Lung (tissue), 12 donors: ENCODE measurements around the gene DDAH2. TPM values are rescaled to one million over a fixed set of nuclear protein-coding genes. Genes with fewer than 3 reads are reported as not detected.

Experiments used
- ATAC-seq: fragments of 200-7000 bp; cut with Tn5 transposase; one replicate; pipeline ENCODE4 v1.9.1; 2020; ENCODE audit warnings: moderate number of reproducible peaks; ENCODE audit not compliant: insufficient read depth, low FRiP score
- DNase-seq, 3 donors: peaks; one replicate each; pipeline ENCODE4 v3.0.0-alpha.2; 2013 to 2017
- H3K27ac ChIP-seq, 2 donors: one replicate each; pipeline ENCODE4 v1.5.1; 2013; ENCODE audit warnings: mild to moderate bottlenecking in 2 of 2, moderate library complexity in 2 of 2, control low read depth in 1 of 2, inconsistent platforms in 1 of 2, low read depth in 1 of 2, low read length in 1 of 2
- H3K27me3 ChIP-seq, 3 donors: one replicate each; pipeline ENCODE4 v1.5.1; 2013; ENCODE audit warnings: low read length in 2 of 3; ENCODE audit not compliant: control insufficient read depth in 3 of 3, insufficient read depth in 3 of 3
- H3K36me3 ChIP-seq, 4 donors: one replicate each; pipeline ENCODE4 v1.5.1; 2013; ENCODE audit warnings: low read length in 4 of 4, mild to moderate bottlenecking in 1 of 4, moderate library complexity in 1 of 4; ENCODE audit not compliant: control insufficient read depth in 4 of 4, insufficient read depth in 4 of 4
- H3K4me1 ChIP-seq, 5 donors: one replicate each; pipeline ENCODE4 v1.5.1; 2013; ENCODE audit warnings: low read length in 5 of 5, mild to moderate bottlenecking in 2 of 5, moderate library complexity in 1 of 5; ENCODE audit not compliant: control insufficient read depth in 5 of 5, insufficient read depth in 5 of 5
- H3K4me3 ChIP-seq: one replicate; pipeline ENCODE4 v1.5.1; 2013; ENCODE audit warnings: mild to moderate bottlenecking, control low read depth, moderate library complexity
- H3K9ac ChIP-seq, 2 donors: one replicate each; pipeline ENCODE4 v1.5.1; 2013; ENCODE audit warnings: low read length in 2 of 2, control low read depth in 1 of 2; ENCODE audit not compliant: insufficient read depth in 1 of 2
- H3K9me3 ChIP-seq, 4 donors: one replicate each; pipeline ENCODE4 v1.5.1; 2013; ENCODE audit warnings: low read length in 3 of 4, mild to moderate bottlenecking in 1 of 4, moderate library complexity in 1 of 4; ENCODE audit not compliant: control insufficient read depth in 4 of 4, insufficient read depth in 3 of 4
- CTCF ChIP-seq: IDR thresholded peaks from 2 replicates; pipeline ENCODE4 v1.5.1; 2012; ENCODE audit warnings: mild to moderate bottlenecking; ENCODE audit errors: control extremely low read depth, extremely low read depth
- WGBS, 2 donors: extraction: QIAGEN DNeasy Blood & Tissue Kit; methylation state at CpG; one replicate each; pipeline ENCODE4 v1.1.7; 2013; 5-methylcytosine and 5-hydroxymethylcytosine counted together
- polyA plus RNA-seq, 2 donors: library from polyadenylated mRNA; stranded (reverse); fragments of 200-250 nt; gene quantifications; one replicate each; pipeline ENCODE4 v1.2.1, GENCODE V29; 2013
- total RNA-seq, 2 donors: library from RNA; depleted of rRNA in 1 of 2; stranded (reverse); fragments of >200 nt in 1 of 2; gene quantifications; one replicate each; pipeline ENCODE4 v1.2.1, GENCODE V29; 2014 to 2021
- donor health status: control.
- donor health status: control.
- donor health status: Bipolar disorder and iron deficiency.
- donor health status: healthy.
- donor health status: DM: yes; HTN: yes; CAD: no.

The DDAH2 gene
- total and polyA plus RNA-seq, 4 donors, result 60.3 to 130 (median 91.3) TPM

- peak; percentile 9 for TF ChIP-seq CTCF
- H3K27me3 ChIP-seq, result no peaks in the 10 kb centered on the region
- no peaks in the 10 kb centered on the region for H3K9me3 ChIP-seq
- peaks cover 0 to 12% (median 6%) of the 10 kb centered on the region in 4 donors for H3K36me3 ChIP-seq
- H3K27ac ChIP-seq, result peak within 1 kb of the TSS; percentile 97 to 98
- peaks cover 6 to 14% (median 10%) of the 10 kb centered on the region in 5 donors for H3K4me1 ChIP-seq
- ATAC-seq, result peak; percentile 98
- DNase-seq, result peak; percentile 99 to 100 (median 99)
- peak within 1 kb of the TSS; percentile 69 for H3K4me3 ChIP-seq
- 1% methylated on average over 54 of the region's 54 CpGs for WGBS, 2 donors
- peak within 1 kb of the TSS; percentile 88 to 99 for H3K9ac ChIP-seq
Observed at GRCh38 chr6:31702819-31703716, 26.0 kb downstream of the DDAH2 start, which contains the start of gene ABHD16A. TSS of gene ABHD16A (minus strand) at chr6:31703324. CDS start at chr6:31703281, 43 bp downstream.

- 1% methylated on average over 10 of the region's 10 CpGs for WGBS, 2 donors
- ATAC-seq, result no peak
Observed at GRCh38 chr6:31702405-31702818, 26.7 kb downstream of the DDAH2 start.

GRCh38 chr6:31701666-31702404, 27.3 kb downstream of the DDAH2 start:
- no peak for TF ChIP-seq CTCF
- peak overlapping the region; percentile 88 to 99 for H3K9ac ChIP-seq
- H3K36me3 ChIP-seq, result peaks cover 0 to 14% (median 9%) of the 10 kb centered on the region in 4 donors
- ATAC-seq, result no peak
- H3K4me1 ChIP-seq, result peaks cover 7 to 15% (median 11%) of the 10 kb centered on the region in 5 donors
- H3K9me3 ChIP-seq, result no peaks in the 10 kb centered on the region
- DNase-seq, result peak in 2 of 3 donors; percentile 40 to 57
- H3K27ac ChIP-seq, result peak overlapping the region; percentile 28 to 98
- H3K4me3 ChIP-seq, result peak overlapping the region; percentile 69
- H3K27me3 ChIP-seq, result no peaks in the 10 kb centered on the region
- WGBS, 2 donors, result 27 to 40% methylated on average over 7 of the region's 7 CpGs

More at GRCh38 chr6:31702405-31702818, 26.7 kb downstream of the DDAH2 start:
- Histone ChIP-seq H3K27me3 (no peaks in the 10 kb centered on the region), H3K9ac (peak overlapping the region; percentile 88 to 99), H3K4me3 (peak overlapping the region; percentile 69), H3K36me3 (peaks cover 0 to 14% (median 8%) of the 10 kb centered on the region in 4 donors), H3K4me1 (peaks cover 7 to 14% (median 10%) of the 10 kb centered on the region in 5 donors), H3K9me3 (no peaks in the 10 kb centered on the region), H3K27ac (peak overlapping the region; percentile 97 to 98)
- no peak for DNase-seq
- TF ChIP-seq CTCF, result no peak
